COLO668 (cell line): ENCODE data around the gene SULT4A1.
A peak's percentile ranks its signal among the peaks of the same experiment; 100 is the strongest.

Experiments used
- DNase-seq: peaks from one replicate; lab custom pipeline; 2025; ENCODE audit not compliant: unreplicated experiment; lab: John Stamatoyannopoulos, UW

Gene SULT4A1

GRCh38 chr22:43828998-43829782 is 33.1 kb downstream of the SULT4A1 start:
- peak; percentile 8 for DNase-seq

- no peak for DNase-seq
These were observed 33.7 kb downstream of the SULT4A1 start for GRCh38 chr22:43828725-43828997.

- no peak for DNase-seq
These were observed 34.2 kb downstream of the SULT4A1 start for GRCh38 chr22:43827926-43828724.

GRCh38 chr22:43827003-43827735 is 35.1 kb downstream of the SULT4A1 start:
- DNase-seq, result no peak

GRCh38 chr22:43826142-43827002 is 35.9 kb downstream of the SULT4A1 start:
- peak; percentile 81 for DNase-seq

GRCh38 chr22:43825651-43826050 is 36.7 kb downstream of the SULT4A1 start:
- no peak for DNase-seq

GRCh38 chr22:43824724-43825420 is 37.4 kb downstream of the SULT4A1 start:
- DNase-seq, result peak; percentile 15

- DNase-seq, result peak; percentile 73
These were observed 38.2 kb downstream of the SULT4A1 start for GRCh38 chr22:43823911-43824665.

GRCh38 chr22:43823353-43823908 is 38.9 kb downstream of the SULT4A1 start:
- peak; percentile 96 for DNase-seq

- DNase-seq, result no peak
These were observed 40.5 kb downstream of the SULT4A1 start for GRCh38 chr22:43821606-43822425.

GRCh38 chr22:43820651-43821305 is 41.5 kb downstream of the SULT4A1 start:
- DNase-seq, result peak; percentile 60

GRCh38 chr22:43819931-43820640 is 42.2 kb downstream of the SULT4A1 start:
- DNase-seq, result peak; percentile 60

GRCh38 chr22:43819421-43819921 is 42.8 kb downstream of the SULT4A1 start:
- DNase-seq, result no peak

- DNase-seq, result no peak
These were observed 43.3 kb downstream of the SULT4A1 start for GRCh38 chr22:43818981-43819380.

- DNase-seq, result no peak
These were observed 44.9 kb downstream of the SULT4A1 start for GRCh38 chr22:43817402-43817801.

GRCh38 chr22:43814264-43814663 is 48.0 kb downstream of the SULT4A1 start:
- no peak for DNase-seq

GRCh38 chr22:43812890-43813289 is 49.4 kb downstream of the SULT4A1 start:
- peak; percentile 18 for DNase-seq
